Vagina (tissue), 2 donors: Measurements from ENCODE around the gene CYB5A. TPM values are rescaled to one million over a fixed set of nuclear protein-coding genes. Genes with fewer than 3 reads are reported as not detected.

Experiments used
- DNase-seq, 2 donors: peaks; one replicate each; pipeline ENCODE4 v3.0.0-alpha.2; 2017; ENCODE audit errors: extremely low spot score in 2 of 2
- H3K27ac ChIP-seq: fragments of 200-600 bp; sonication (generic); one replicate; pipeline ENCODE4 v1.5.1; 2019
- H3K27me3 ChIP-seq: fragments of 200-600 bp; sonication (generic); one replicate; pipeline ENCODE4 v1.5.1; 2019
- H3K36me3 ChIP-seq, 2 donors: fragments of 200-600 bp; sonication (generic); one replicate each; pipeline ENCODE4 v1.5.1; 2017 to 2019
- H3K4me1 ChIP-seq: fragments of 200-600 bp; sonication (generic); one replicate; pipeline ENCODE4 v1.5.1; 2019
- H3K4me3 ChIP-seq, 2 donors: fragments of 200-600 bp; sonication (generic); 1 replicate in 1 of 2; 2 replicates in 1 of 2; pipeline ENCODE4 v1.5.1; 2016 to 2019
- H3K9me3 ChIP-seq: fragments of 200-600 bp; sonication (generic); one replicate; pipeline ENCODE4 v1.5.1; 2019
- CTCF ChIP-seq, 3 experiments: fragments of 450-650 bp in 2 of 3; fragments of 200-600 bp in 1 of 3; sonication (generic) in 1 of 3; IDR thresholded peaks; one replicate each; pipeline ENCODE4 v1.5.1; 2017 to 2019; ENCODE audit warnings: antibody characterized with exemption in 3 of 3, mild to moderate bottlenecking in 2 of 3, moderate library complexity in 2 of 3
- POLR2A ChIP-seq, 2 donors: fragments of 450-650 bp; IDR thresholded peaks; one replicate each; pipeline ENCODE4 v1.6.1; 2017; ENCODE audit warnings: antibody characterized with exemption in 2 of 2, mild to moderate bottlenecking in 2 of 2, moderate library complexity in 2 of 2
- POLR2AphosphoS5 ChIP-seq, 2 donors: sonication (generic); formaldehyde crosslinking; IDR thresholded peaks; one replicate each; pipeline ENCODE4 v1.9.0; 2017; ENCODE audit warnings: antibody characterized with exemption in 2 of 2, mild to moderate bottlenecking in 2 of 2, low read depth in 1 of 2; ENCODE audit not compliant: insufficient read depth in 1 of 2
- intact Hi-C: fragments of 100-400 bp; cut with DNase I; formaldehyde crosslinking; loops from one replicate; pipeline ENCODE4 v1.15.1; 2023
- total RNA-seq: library from RNA; depleted of rRNA; stranded (reverse); fragments of >200 nt; gene quantifications from one replicate; pipeline ENCODE4 v1.2.3, GENCODE V29; 2016

Gene CYB5A
- total RNA-seq, 1 donor from 2014 or later = 88.6 TPM

GRCh38 chr18:74249181-74249968 is 42.4 kb downstream of the CYB5A start:
- intact Hi-C loops = no loop called here
- Histone ChIP-seq H3K9me3 (no peaks in the 10 kb centered on the region), H3K36me3 (no peaks in the 10 kb centered on the region), H3K4me3 (no peak overlapping the region), H3K27ac (no peak overlapping the region), H3K4me1 (peaks cover 25% of the 10 kb centered on the region), H3K27me3 (no peaks in the 10 kb centered on the region)
- DNase-seq = no peak
- TF ChIP-seq POLR2A (IDR thresholded peaks at IDR 0.05) (no peak), POLR2AphosphoS5 (IDR thresholded peaks at IDR 0.05; ENCODE audit: insufficient read depth in 1 of 2, low read depth in 1 of 2) (no peak), CTCF (IDR thresholded peaks at IDR 0.05) (no peak)

- TF ChIP-seq POLR2AphosphoS5 (IDR thresholded peaks at IDR 0.05; ENCODE audit: insufficient read depth in 1 of 2, low read depth in 1 of 2) (no peak), CTCF (IDR thresholded peaks at IDR 0.05) (no peak), POLR2A (IDR thresholded peaks at IDR 0.05) (no peak)
- no peaks in the 10 kb centered on the region for H3K36me3 ChIP-seq
These were observed 43.2 kb downstream of the CYB5A start for GRCh38 chr18:74248595-74248994.

GRCh38 chr18:74248189-74248588 is 43.6 kb downstream of the CYB5A start:
- Histone ChIP-seq H3K4me3 (no peak overlapping the region), H3K36me3 (no peaks in the 10 kb centered on the region), H3K4me1 (peaks cover 25% of the 10 kb centered on the region), H3K9me3 (no peaks in the 10 kb centered on the region), H3K27ac (no peak overlapping the region), H3K27me3 (no peaks in the 10 kb centered on the region)
- no peak for DNase-seq
- intact Hi-C loops = no loop called here
- TF ChIP-seq CTCF (IDR thresholded peaks at IDR 0.05) (no peak), POLR2AphosphoS5 (IDR thresholded peaks at IDR 0.05; ENCODE audit: insufficient read depth in 1 of 2, low read depth in 1 of 2) (no peak), POLR2A (IDR thresholded peaks at IDR 0.05) (no peak)

More at GRCh38 chr18:74248595-74248994, 43.2 kb downstream of the CYB5A start:
- no peaks in the 10 kb centered on the region for H3K27me3 ChIP-seq
- no peaks in the 10 kb centered on the region for H3K9me3 ChIP-seq
- no peak overlapping the region for H3K4me3 ChIP-seq
- no peak overlapping the region for H3K27ac ChIP-seq
- peaks cover 25% of the 10 kb centered on the region for H3K4me1 ChIP-seq
- intact Hi-C loops = no loop called here
- no peak for DNase-seq

- H3K9me3 ChIP-seq = no peaks in the 10 kb centered on the region
- intact Hi-C loops = no loop called here
- H3K27me3 ChIP-seq = no peaks in the 10 kb centered on the region
- DNase-seq = no peak
- no peak overlapping the region for H3K27ac ChIP-seq
- no peak overlapping the region for H3K4me3 ChIP-seq
- TF ChIP-seq POLR2A (IDR thresholded peaks at IDR 0.05) = no peak
- no peak for TF ChIP-seq CTCF (IDR thresholded peaks at IDR 0.05)
- no peak for TF ChIP-seq POLR2AphosphoS5 (IDR thresholded peaks at IDR 0.05; ENCODE audit: insufficient read depth in 1 of 2, low read depth in 1 of 2)
- peaks cover 6% of the 10 kb centered on the region for H3K4me1 ChIP-seq
- no peaks in the 10 kb centered on the region for H3K36me3 ChIP-seq
These were observed 47.2 kb downstream of the CYB5A start for GRCh38 chr18:74244554-74244953.

- H3K27me3 ChIP-seq = no peaks in the 10 kb centered on the region
- no peak overlapping the region for H3K4me3 ChIP-seq
- intact Hi-C loops = no loop called here
- H3K36me3 ChIP-seq = no peaks in the 10 kb centered on the region
- no peaks in the 10 kb centered on the region for H3K4me1 ChIP-seq
- TF ChIP-seq POLR2A (IDR thresholded peaks at IDR 0.05) (no peak), CTCF (IDR thresholded peaks at IDR 0.05) (no peak), POLR2AphosphoS5 (IDR thresholded peaks at IDR 0.05; ENCODE audit: insufficient read depth in 1 of 2, low read depth in 1 of 2) (no peak)
- no peaks in the 10 kb centered on the region for H3K9me3 ChIP-seq
- DNase-seq = no peak
- H3K27ac ChIP-seq = no peak overlapping the region
These were observed 48.6 kb downstream of the CYB5A start for GRCh38 chr18:74243127-74243526.
